Hepatocyte (in vitro differentiated cells): ENCODE data around the gene ZNF341.

ENCODE experiments used
- EZH2 ChIP-seq: fragments of 200-600 bp; sonication (generic); IDR thresholded peaks from 2 replicates; pipeline ENCODE4 v1.6.1; 2016; ENCODE audit warnings: antibody characterized with exemption, mild to moderate bottlenecking, borderline replicate concordance
- EZH2phosphoT487 ChIP-seq: fragments of 200-600 bp; sonication (generic); IDR thresholded peaks from one replicate; pipeline ENCODE4 v1.6.1; 2018; ENCODE audit warnings: antibody characterized with exemption, mild to moderate bottlenecking, low read depth, moderate library complexity; ENCODE audit not compliant: unreplicated experiment, severe bottlenecking
- TF ChIP-seq, protein P1 (sequence below): fragments of 200-600 bp; sonication (generic); IDR thresholded peaks from 2 replicates; pipeline ENCODE4 v1.5.1; 2016; ENCODE audit warnings: antibody characterized with exemption, mild to moderate bottlenecking; ENCODE audit not compliant: poor library complexity

DNA sequence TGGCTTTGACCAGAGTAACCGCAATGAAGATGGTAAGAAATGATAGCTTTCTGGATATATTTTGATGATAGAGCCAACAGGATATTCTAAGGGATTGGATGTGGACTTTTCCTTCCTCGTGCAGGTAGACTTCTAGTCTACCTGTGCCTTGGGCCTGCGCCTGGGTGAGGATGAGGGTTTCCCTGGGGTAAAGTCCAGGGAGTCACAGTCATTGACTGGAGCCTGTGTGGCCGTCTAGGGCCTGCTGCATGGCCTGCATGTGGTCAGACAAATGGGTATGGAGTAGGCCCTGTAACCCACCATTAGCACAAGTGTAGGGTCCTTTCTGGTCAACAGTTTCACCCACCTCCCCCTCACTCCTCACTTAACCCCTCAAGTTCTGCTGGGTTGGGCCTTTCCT, 66.6 kb downstream of the ZNF341 start:
- TF ChIP-seq, protein P1, sequence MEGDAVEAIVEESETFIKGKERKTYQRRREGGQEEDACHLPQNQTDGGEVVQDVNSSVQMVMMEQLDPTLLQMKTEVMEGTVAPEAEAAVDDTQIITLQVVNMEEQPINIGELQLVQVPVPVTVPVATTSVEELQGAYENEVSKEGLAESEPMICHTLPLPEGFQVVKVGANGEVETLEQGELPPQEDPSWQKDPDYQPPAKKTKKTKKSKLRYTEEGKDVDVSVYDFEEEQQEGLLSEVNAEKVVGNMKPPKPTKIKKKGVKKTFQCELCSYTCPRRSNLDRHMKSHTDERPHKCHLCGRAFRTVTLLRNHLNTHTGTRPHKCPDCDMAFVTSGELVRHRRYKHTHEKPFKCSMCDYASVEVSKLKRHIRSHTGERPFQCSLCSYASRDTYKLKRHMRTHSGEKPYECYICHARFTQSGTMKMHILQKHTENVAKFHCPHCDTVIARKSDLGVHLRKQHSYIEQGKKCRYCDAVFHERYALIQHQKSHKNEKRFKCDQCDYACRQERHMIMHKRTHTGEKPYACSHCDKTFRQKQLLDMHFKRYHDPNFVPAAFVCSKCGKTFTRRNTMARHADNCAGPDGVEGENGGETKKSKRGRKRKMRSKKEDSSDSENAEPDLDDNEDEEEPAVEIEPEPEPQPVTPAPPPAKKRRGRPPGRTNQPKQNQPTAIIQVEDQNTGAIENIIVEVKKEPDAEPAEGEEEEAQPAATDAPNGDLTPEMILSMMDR: no peak
- TF ChIP-seq EZH2phosphoT487 (no peak), EZH2 (no peak)
